ENCODE results near the gene SYDE1.

The SYDE1 gene

GRCh38 chr19:15108845-15109767 is 1.9 kb downstream of the SYDE1 start:
- no peak for DNase-seq

DNA sequence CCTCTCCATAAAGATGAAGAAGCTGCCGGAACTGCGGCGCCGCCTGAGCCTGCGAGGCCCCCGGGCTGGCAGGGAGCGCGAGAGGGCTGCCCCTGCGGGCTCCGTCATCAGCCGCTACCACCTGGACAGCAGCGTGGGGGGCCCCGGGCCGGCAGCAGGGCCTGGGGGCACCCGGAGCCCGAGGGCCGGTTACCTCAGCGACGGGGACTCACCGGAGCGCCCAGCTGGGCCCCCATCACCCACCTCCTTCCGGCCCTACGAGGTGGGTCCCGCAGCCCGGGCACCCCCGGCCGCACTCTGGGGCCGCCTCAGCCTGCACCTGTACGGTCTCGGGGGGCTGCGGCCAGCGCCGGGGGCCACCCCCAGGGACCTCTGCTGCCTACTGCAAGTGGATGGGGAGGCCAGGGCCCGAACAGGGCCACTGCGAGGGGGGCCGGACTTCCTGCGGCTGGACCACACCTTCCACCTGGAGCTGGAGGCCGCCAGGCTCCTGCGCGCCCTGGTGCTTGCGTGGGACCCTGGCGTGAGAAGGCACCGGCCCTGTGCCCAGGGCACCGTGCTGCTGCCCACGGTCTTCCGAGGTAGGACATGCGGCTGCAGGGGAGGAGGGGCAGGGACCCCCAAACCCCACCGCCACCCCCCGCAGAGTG is 2.7 kb downstream of the SYDE1 start:
- no peak for DNase-seq

DNA sequence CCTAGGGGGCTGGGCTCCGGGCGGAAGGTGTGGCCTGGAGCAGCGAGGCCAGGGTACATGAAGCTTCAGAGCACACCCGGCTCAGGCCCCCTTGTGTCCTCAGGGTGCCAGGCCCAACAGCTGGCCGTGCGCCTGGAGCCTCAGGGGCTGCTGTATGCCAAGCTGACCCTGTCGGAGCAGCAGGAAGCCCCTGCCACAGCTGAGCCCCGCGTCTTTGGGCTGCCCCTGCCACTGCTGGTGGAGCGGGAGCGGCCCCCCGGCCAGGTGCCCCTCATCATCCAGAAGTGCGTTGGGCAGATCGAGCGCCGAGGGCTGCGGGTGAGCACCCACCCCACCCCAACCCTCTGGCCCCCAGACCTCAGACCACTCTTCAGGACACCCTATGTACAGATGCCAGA is 3.2 kb downstream of the SYDE1 start:
- DNase-seq: no peak

GRCh38 chr19:15111758-15112157 is 4.6 kb downstream of the SYDE1 start:
- no peak for DNase-seq

- peak in 1 of 2 donors; percentile 10 for DNase-seq
These were observed 5.2 kb downstream of the SYDE1 start for GRCh38 chr19:15112385-15112784.

DNA sequence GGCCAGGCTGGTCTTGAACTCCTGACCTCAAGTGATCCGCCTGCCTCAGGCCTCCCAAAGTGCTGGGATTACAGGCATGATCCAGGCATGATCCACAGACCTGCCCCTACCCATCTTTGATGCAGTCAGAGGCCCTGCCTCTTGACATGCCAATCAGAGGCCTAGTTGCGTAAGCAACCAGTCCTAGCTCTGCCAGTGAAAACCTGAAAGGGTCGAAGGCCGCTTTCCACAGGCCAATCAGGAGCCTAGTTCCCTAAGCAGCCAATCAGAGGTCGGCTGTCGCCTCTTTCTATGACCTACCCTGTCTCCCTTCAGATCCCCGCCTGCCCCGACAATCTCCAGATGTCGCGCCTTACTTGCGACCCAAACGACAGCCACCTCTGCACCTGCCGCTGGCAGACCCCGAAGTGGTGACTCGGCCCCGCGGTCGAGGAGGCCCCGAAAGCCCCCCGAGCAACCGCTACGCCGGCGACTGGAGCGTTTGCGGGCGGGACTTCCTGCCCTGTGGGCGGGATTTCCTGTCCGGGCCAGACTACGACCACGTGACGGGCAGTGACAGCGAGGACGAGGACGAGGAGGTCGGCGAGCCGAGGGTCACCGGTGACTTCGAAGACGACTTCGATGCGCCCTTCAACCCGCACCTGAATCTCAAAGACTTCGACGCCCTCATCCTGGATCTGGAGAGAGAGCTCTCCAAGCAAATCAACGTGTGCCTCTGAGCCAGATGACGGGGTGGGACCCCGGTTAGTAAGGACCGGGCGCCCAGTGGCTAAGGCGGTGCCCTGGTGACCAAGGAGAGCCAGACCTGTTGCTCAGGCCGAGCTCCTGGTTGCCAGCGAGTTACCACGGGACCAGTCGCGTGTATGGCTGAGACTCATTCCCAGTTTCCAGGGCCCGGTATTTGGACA is 6.3 kb downstream of the SYDE1 start:
- no peak for DNase-seq

- no peak for DNase-seq
These were observed 6.9 kb downstream of the SYDE1 start for GRCh38 chr19:15114153-15114540.

- DNase-seq: no peak
These were observed 7.9 kb downstream of the SYDE1 start for GRCh38 chr19:15115080-15115479.

DNA sequence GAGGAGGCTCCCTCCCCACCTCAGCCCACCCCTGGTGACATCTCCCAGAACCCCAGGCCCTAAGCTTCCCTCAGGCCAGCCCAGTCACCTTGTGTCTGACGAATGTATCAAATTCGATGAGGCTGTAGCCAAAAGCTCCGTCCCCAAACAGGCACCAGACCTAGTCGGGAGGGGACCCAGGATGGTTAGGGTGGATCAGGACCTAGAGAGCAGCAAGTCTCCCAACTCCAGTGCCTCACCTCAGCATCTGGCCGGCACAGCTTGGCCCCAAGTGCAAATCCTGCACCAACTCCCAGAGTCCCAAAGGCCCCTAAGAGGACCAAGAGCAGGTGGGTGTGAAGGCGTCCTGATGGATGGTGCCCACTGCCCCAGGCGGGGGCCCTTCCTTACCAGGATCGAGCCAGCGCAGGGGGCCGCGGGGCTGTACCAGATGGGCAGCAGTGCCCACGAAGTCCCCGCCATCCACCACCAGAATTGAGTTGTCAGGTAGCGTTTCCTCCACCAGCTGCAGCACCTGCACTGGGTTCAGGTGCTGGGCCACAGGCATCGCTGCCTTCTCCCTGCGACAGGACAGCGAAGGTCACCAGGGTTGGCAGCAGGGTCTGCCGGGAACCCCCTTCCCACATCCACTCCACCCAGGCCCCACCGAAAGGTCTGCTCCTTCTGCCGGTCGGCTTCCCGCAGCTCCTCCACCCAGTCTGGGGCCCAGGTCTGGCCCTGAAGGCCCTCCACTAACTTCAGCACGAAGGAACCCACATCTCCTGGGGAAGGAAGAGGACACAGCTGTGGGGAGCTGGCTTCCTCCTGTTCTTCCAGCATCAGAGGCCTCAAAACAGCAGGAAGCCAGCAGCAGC is 8.8 kb downstream of the SYDE1 start:
- no peak for DNase-seq

DNA sequence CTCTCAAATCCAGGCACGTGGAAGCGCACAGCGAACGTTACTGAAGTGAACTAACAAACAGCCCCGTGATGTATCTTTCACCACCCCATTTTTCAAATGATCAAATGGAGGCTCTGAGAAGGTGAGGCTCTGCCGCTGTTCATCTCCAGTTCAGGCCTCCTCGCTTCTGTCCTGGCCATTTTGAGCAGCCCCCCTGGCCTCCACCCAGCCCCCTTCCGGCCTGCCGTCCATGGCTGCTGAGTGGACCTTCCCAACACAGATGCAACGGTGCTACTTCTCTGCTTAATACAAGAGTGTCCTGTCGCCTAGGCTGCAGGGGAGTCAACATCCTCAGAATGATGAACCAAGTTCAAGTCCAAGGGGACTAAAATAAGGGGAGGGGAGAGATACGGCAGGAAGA is 9.7 kb downstream of the SYDE1 start:
- DNase-seq: no peak

DNA sequence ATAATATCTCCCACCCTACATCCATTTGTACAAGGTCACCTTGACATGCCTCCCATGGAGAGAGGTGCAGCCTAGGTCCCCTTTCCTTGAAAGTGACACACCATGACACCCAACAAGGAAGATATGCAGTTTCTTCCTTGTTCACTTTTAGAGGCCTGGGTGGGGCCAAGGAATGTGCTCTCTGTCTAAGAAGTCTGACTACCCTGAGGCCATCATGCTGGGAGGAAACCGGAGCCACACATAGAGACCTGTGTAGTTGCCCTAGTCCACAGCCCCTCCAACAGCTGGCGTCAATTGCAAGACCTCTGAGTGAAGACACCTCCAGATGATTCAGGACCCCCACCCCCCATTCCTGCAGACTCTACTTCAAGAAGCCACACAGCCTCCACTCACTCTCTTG is 11.0 kb downstream of the SYDE1 start:
- no peak for DNase-seq

- no peak for DNase-seq
These were observed 11.7 kb downstream of the SYDE1 start for GRCh38 chr19:15118789-15119494.

DNA sequence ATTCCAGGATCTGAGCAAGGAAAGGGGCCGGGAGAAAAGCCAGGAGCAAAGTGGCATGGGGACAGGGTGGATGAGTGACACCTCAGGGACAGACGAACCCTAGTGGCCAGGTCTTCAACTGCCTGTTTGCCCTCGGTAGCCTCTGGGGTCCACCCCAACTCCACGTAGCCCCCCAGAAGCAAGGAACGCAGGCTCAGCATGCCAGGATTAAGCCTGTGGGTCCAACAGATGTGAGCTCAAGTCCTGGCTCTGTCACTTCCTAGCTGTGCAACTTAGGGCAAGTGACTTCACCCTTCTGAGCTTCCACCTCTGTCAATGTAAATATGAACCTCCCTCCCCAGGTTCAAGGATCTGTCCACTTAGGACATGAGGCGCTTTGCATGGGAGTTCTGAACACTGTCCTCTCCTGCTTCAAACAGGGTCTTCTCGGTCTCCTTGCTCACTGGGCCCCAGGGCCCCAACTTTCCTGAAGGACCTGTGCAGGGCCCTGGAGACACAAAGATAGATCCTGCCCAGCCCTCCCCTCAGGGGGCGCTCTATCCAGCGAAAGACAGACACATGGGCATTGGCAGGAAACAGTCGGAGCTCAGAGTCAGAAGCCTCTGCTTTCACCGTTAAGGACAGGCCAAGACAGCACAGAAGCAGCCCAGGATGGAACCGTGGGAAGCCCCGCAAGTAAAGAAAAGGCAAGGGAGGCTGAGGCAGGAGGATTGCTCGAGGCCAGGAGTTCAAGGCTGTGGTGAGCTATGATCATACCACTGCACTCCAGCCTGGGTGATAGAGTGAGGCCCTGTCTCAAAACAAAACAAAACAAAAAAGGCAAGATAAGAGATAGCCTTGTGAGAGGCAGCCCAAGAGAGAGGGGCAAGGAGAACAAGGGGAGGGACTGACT is 13.2 kb downstream of the SYDE1 start:
- DNase-seq: no peak

DNA sequence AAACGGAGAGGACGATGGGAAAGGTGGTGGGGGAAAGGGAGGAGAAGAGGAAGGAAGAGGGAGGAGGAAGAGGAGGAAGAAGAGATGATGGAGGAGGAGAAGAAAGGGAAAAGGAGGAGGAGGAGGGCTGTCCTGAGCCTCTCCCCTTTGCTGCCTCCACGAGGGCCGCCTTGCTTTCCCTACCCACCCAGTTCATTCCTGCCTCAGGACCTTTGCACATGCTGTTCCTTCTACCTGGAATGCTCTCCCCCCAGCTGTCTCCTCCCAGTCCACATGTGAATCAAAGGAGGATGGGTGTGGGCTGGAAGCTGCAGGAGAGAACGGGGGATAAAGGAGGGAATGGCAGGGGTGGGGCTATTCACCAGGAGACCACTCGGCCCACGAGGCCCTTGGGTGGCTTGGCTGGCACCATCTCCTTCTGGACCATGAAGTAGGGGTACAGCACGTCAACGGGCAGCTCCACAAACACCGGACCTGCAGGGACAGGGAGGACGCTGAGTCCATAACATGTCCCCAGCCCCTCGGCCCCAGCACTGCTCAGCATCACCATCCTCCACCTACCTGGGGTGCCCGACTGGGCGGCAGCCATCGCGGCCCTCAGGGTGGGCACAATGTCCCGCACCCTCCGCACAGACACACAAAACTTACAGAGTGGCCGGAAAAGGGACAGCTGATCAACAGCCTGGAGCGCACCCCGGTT is 15.3 kb downstream of the SYDE1 start:
- no peak for DNase-seq

DNA sequence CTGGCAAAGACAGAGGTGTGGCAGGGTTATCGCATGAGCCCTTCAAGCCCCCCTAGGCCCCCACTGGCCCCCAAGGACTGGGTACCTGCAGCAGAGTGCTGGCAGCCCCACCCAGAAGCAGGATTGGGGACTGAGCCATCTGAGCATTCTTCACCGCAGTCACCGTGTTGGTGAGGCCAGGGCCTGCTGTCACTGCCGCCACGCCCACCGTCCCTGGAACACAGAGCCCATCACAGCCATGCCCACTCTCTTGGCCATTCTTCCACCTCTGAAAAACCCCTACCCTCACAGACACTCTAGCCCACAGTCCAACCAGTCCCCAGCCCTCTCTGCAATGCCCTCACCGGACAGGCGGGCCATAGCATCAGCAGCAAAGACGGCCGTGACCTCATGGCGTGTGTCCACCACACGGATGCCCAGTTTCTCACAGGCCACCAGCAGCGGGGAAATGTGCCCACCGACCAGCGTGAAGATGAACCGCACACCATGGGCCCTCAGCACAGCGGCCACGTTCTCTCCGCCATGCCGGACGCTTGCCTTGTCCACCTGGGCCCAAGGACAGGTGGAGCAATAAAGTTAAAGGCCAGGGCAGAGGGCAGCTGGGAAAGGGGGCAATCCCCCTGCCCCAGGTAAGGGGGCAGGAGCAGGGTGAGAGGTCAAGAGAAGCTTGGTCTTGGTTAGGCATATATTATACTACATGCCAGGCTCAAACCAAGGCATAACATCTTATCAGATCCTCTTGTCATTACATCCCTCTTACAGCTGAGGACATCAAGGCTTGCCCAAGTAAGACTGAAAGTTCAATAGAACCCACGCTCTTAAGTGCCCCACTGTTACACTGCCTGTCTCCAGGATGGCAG is 16.1 kb downstream of the SYDE1 start:
- no peak for DNase-seq

DNA sequence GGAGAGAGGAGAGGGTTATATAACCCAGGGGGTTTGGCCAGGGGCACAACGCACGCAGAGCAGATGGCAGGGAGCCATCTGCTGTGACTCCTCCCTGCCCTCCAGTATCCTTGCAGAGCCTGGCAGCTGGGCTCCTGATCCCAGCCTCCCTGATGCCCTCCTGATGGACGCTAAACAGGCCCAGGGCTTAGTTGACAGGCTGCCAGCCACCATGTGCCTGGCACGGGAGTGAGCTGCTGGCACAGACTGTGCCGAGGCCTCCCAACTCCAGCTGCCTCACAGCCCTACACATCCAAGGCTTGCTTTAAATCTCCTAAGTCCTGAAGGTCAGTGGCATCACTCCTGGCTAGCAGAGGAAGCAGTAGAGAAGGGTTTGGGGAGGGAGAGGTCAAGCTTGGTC is 16.7 kb downstream of the SYDE1 start:
- DNase-seq: no peak

DNA sequence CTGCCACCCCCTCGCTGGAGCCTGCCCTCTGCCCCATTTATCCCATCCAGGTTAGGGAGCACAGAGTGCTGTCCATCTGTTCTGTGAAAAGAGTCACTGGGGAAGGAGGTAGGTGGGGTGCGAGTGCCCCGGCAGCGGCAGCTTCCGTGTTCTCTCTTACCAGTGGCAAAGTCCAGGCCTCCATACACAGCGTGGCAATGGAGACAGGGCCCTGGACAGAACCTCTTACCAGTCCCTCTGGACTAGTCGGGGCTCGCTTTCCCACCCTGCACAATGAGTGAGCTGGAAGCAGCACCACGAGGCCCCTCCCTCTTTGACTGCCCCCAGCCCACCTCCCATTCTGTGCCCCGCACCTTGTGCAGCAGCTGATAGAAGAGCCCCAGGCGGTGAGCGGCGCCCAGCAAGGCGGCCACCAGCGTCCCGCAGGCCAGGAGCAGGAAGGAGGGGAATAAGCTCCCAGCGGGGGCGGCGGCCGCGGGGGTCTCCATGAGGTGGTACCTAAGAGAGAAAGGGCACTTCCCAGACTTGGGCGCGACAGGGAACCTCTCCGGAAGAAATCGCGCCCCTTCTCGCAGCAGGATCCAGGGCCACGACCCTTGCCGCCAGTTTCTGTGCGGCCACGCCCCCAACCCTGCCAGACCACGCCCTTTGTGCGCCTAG is 17.5 kb downstream of the SYDE1 start:
- DNase-seq: no peak

Data from CD4-positive, alpha-beta T cell treated with Interferon alpha-2 for 1 hour (primary cell).